Kidney (tissue), 14 donors: ENCODE measurements around the gene ZIM2. TPM values are rescaled to one million over a fixed set of nuclear protein-coding genes. Genes with fewer than 3 reads are reported as not detected.

ENCODE experiments used
- DNase-seq, 5 donors: peaks; one replicate each; pipeline ENCODE4 v3.0.0-alpha.2; 2013 to 2020
- FAIRE-seq: peaks from 2 replicates; lab custom pipeline; 2012; peaks lifted over from hg19 to GRCh38; lab: Jason Lieb, UNC
- H3K27ac ChIP-seq, 2 donors: one replicate each; pipeline ENCODE4 v1.7.0; 2013; ENCODE audit warnings: low read depth in 2 of 2, low read length in 2 of 2, inconsistent platforms in 1 of 2
- H3K27me3 ChIP-seq: one replicate; pipeline ENCODE4 v1.7.1; 2013; ENCODE audit warnings: low read length, inconsistent platforms; ENCODE audit not compliant: control insufficient read depth, insufficient read depth
- H3K36me3 ChIP-seq, 3 donors: one replicate each; pipeline versions ENCODE4 v1.7.0 to v1.7.1; 2013; ENCODE audit warnings: low read length in 3 of 3, control low read depth in 1 of 3, inconsistent platforms in 1 of 3; ENCODE audit not compliant: insufficient read depth in 3 of 3, control insufficient read depth in 2 of 3
- H3K4me1 ChIP-seq, 3 donors: one replicate each; pipeline versions ENCODE4 v1.7.0 to v1.7.1; 2013; ENCODE audit warnings: low read length in 3 of 3, inconsistent platforms in 1 of 3, low read depth in 1 of 3; ENCODE audit not compliant: control insufficient read depth in 2 of 3, insufficient read depth in 2 of 3
- H3K4me3 ChIP-seq, 3 donors: one replicate each; pipeline versions ENCODE4 v1.7.0 to v1.8.1; 2013; ENCODE audit warnings: low read length in 3 of 3, control low read depth in 1 of 3, inconsistent platforms in 1 of 3
- H3K9ac ChIP-seq, 3 donors: one replicate each; pipeline versions ENCODE4 v1.7.0 to v1.7.1; 2013; ENCODE audit warnings: low read length in 3 of 3, control low read depth in 1 of 3, inconsistent platforms in 1 of 3
- H3K9me3 ChIP-seq, 3 donors: one replicate each; pipeline versions ENCODE4 v1.7.0 to v1.7.1; 2013; ENCODE audit warnings: low read length in 3 of 3, control low read depth in 1 of 3, inconsistent platforms in 1 of 3; ENCODE audit not compliant: control insufficient read depth in 2 of 3, insufficient read depth in 1 of 3
- intact Hi-C: fragments of 100-400 bp; cut with DNase I; formaldehyde crosslinking; loops from one replicate; pipeline ENCODE4 v1.11.1; 2022
- polyA plus RNA-seq: library from polyadenylated mRNA; stranded (reverse); fragments of 350-450 nt; fragmentation: Illumina TruSeq; extraction: RNeasy Lipid Tissue Mini Kit (QIAGEN cat#74804); gene quantifications from one replicate; pipeline ENCODE4 v1.2.3, GENCODE V29; 2014; ENCODE audit warnings: low read depth, low replicate concordance; ENCODE audit not compliant: insufficient read depth
- total RNA-seq: library from RNA; stranded (reverse); fragmentation: NEBNext Ultra II Directional; extraction: Animal tissue kit (Norgen Biotek cat#: 25700); gene quantifications from one replicate; pipeline ENCODE4 v1.2.1, GENCODE V29; 2021
- TF ChIP-seq, protein P1 (sequence below): IDR thresholded peaks from 3 replicates; pipeline ENCODE4 v1.5.1; 2012; ENCODE audit warnings: mild to moderate bottlenecking, moderate library complexity, borderline replicate concordance; ENCODE audit not compliant: insufficient read depth; ENCODE audit errors: extremely low read depth
- donor health status: control.
- donor health status: control.
- donor health status: control.
- donor health status: control.
- donor health status: control.
- donor health status: DM: yes; HTN: yes; CAD: no.
- donor health status: Normal renal cell carcinoma (clear cell type).

Gene ZIM2
- total and polyA plus RNA-seq, 2 donors from 2014 or later: 0.47 TPM; not detected in 1

DNA sequence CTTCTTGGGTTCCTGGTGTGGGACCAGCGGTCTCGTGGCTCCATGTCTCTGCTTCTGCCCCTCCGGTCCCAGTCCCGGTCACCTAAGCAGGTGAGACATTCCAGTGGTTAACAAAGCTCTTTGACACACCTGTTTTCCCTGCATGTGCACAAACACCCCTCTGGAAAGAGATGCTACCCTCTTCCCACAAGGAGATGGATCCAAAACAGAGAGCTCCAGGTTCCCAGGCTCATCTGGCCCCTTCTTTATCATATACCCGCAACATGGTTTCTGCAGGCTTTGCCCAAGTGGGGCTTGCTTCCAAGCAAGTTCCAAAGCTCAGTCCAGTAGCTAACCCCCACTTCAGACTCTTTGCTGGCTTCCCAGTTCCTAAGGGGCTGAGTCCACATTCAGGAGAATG is 17.8 kb downstream of the ZIM2 start:
- intact Hi-C loops: no loop called here
- H3K36me3 ChIP-seq: peaks cover 0 to 8% (median 4%) of the 10 kb centered on the region in 3 donors

DNA sequence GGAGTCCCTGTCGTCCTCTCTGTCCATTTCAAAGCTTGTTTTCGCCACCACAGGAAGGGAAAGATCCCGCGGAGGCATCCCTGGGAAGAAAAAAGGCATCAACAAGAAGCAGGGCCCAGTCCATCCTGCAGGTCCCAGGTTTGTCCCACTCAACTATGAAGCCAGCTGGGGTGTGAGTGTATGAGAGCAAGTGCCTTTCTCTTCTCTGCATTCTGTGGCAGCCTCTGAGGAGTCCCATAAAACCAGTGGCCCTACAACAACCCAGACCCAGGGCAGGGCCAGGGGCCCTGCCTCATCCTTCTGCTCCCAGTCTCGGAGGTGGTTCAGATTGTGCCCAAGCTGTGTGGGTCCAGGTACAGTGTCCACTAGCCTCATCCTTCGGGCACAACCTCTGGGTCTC is 18.9 kb downstream of the ZIM2 start:
- intact Hi-C loops: no loop called here
- no peak for DNase-seq
- no peak overlapping the region for H3K9ac ChIP-seq
- TF ChIP-seq, protein P1, sequence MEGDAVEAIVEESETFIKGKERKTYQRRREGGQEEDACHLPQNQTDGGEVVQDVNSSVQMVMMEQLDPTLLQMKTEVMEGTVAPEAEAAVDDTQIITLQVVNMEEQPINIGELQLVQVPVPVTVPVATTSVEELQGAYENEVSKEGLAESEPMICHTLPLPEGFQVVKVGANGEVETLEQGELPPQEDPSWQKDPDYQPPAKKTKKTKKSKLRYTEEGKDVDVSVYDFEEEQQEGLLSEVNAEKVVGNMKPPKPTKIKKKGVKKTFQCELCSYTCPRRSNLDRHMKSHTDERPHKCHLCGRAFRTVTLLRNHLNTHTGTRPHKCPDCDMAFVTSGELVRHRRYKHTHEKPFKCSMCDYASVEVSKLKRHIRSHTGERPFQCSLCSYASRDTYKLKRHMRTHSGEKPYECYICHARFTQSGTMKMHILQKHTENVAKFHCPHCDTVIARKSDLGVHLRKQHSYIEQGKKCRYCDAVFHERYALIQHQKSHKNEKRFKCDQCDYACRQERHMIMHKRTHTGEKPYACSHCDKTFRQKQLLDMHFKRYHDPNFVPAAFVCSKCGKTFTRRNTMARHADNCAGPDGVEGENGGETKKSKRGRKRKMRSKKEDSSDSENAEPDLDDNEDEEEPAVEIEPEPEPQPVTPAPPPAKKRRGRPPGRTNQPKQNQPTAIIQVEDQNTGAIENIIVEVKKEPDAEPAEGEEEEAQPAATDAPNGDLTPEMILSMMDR: no peak
- H3K4me1 ChIP-seq: no peaks in the 10 kb centered on the region
- H3K9me3 ChIP-seq: no peaks in the 10 kb centered on the region
- H3K27ac ChIP-seq: no peak overlapping the region
- FAIRE-seq: no peak
- peaks cover 0 to 8% (median 7%) of the 10 kb centered on the region in 3 donors for H3K36me3 ChIP-seq
- no peak overlapping the region for H3K4me3 ChIP-seq
- H3K27me3 ChIP-seq: no peaks in the 10 kb centered on the region

More for the DNA sequence above, 17.8 kb downstream of the ZIM2 start:
- H3K4me3 ChIP-seq: no peak overlapping the region
- FAIRE-seq (no peak), DNase-seq (no peak)
- no peak overlapping the region for H3K27ac ChIP-seq
- no peak overlapping the region for H3K9ac ChIP-seq
- H3K27me3 ChIP-seq: no peaks in the 10 kb centered on the region
- TF ChIP-seq, protein P1: no peak
- no peaks in the 10 kb centered on the region for H3K4me1 ChIP-seq
- H3K9me3 ChIP-seq: no peaks in the 10 kb centered on the region

DNA sequence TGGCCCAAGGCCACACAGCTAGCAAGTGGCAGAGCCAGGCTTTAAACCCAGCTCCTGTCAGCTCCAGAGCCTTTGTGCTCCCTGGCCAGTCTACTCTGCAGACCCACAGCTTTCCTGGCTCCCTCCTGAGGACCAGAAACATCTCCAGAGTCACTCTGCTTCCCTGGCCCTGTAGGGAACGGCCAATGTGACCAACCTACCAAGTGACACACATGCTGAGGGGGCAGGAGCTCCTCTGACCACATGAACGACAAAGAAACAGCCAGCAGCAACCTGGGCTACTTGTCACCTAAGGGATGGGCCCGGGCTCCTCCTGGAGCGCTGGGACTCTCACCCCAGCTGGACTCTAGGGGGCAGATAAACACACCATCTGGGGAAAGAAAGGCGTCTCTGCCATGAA is 19.3 kb downstream of the ZIM2 start:
- intact Hi-C loops: no loop called here

More for the DNA sequence above, 19.3 kb downstream of the ZIM2 start:
- Histone ChIP-seq H3K36me3 (peaks cover 0 to 8% (median 7%) of the 10 kb centered on the region in 3 donors), H3K4me1 (no peaks in the 10 kb centered on the region), H3K27ac (no peak overlapping the region), H3K9ac (no peak overlapping the region), H3K9me3 (no peaks in the 10 kb centered on the region), H3K4me3 (no peak overlapping the region), H3K27me3 (no peaks in the 10 kb centered on the region)
- no peak for DNase-seq
- FAIRE-seq: no peak
- TF ChIP-seq, protein P1: no peak
